HCT116 (cell line): ENCODE results near the gene ARID5A. TPM values are rescaled to one million over a fixed set of nuclear protein-coding genes. Genes with fewer than 3 reads are reported as not detected.

Experiments used
- ATAC-seq: fragments of 200-7000 bp; cut with Tn5 transposase; 2 replicates; pipeline ENCODE4 v1.9.1; 2020; ENCODE audit warnings: mild to moderate bottlenecking, moderate library complexity
- BruUV-seq: library from RNA; stranded (reverse); fragments of 400-500 nt; replicated peaks from 2 replicates; lab custom pipeline; 2021; lab: Mats Ljungman, UMichigan
- CTCF ChIA-PET: fragments of 300-600 bp; sonication (Branson Sonifier 250); formaldehyde crosslinking; loops from one replicate; lab custom pipeline; 2021; ENCODE audit warnings: antibody characterized with exemption; lab: Charles Lee
- POLR2A ChIA-PET: fragments of 300-600, 350-600 bp; sonication (Branson Sonifier 250); formaldehyde crosslinking; loops from one replicate; lab custom pipeline; 2021; ENCODE audit warnings: antibody characterized with exemption; lab: Charles Lee
- RAD21 ChIA-PET, 2 experiments: fragments of 300-600 bp; sonication (Branson Sonifier 250); formaldehyde crosslinking; loops; one replicate each; lab custom pipeline; 2023; ENCODE audit warnings: low total read pairs in 2 of 2; ENCODE audit not compliant: uncharacterized antibody in 2 of 2, unreplicated experiment in 2 of 2, low non-redundant PET in 1 of 2; lab: Charles Lee
- DNase-seq: peaks from one replicate; pipeline ENCODE4 v3.0.0-alpha.2; 2010; ENCODE audit warnings: low read depth, low spot score
- H2AFZ ChIP-seq: fragments of 200-600 bp; shearing (Covaris generic), sonication (generic); 2 replicates; pipeline ENCODE4 v1.6.1; 2017; ENCODE audit warnings: low read depth, mixed run types, mixed read lengths, antibody characterized with exemption, low read length; ENCODE audit not compliant: poor library complexity, severe bottlenecking
- H3K27ac ChIP-seq: 2 replicates; pipeline ENCODE4 v1.5.1; 2012; ENCODE audit warnings: low read depth, low read length
- H3K27me3 ChIP-seq: fragments of 200-600 bp; sonication (generic); 2 replicates; pipeline ENCODE4 v1.6.1; 2016; ENCODE audit warnings: mixed run types, low read length, mixed read lengths; ENCODE audit not compliant: insufficient read depth
- H3K36me3 ChIP-seq, 2 experiments: fragments of 200-500 bp in 1 of 2; fragments of 200-600 bp in 1 of 2; sonication (Bioruptor generic) in 1 of 2; sonication (generic) in 1 of 2; 2 replicates each; pipeline versions ENCODE4 v1.5.1 to v1.6.1; 2014 to 2016; ENCODE audit warnings: low read length in 2 of 2, inconsistent platforms in 1 of 2, mixed read lengths in 1 of 2, mixed run types in 1 of 2; ENCODE audit not compliant: insufficient read depth in 2 of 2, control insufficient read depth in 1 of 2
- H3K4me1 ChIP-seq, 2 experiments: fragments of 200-600 bp in 1 of 2; sonication (generic) in 1 of 2; 2 replicates each; pipeline versions ENCODE4 v1.5.1 to v1.6.1; 2012 to 2017; ENCODE audit warnings: low read length in 2 of 2, inconsistent platforms in 1 of 2, mild to moderate bottlenecking in 1 of 2, mixed read lengths in 1 of 2, mixed run types in 1 of 2, moderate library complexity in 1 of 2; ENCODE audit not compliant: insufficient read depth in 2 of 2, control insufficient read depth in 1 of 2
- H3K4me2 ChIP-seq: fragments of 200-600 bp; sonication (generic); 2 replicates; pipeline ENCODE4 v1.6.1; 2017; ENCODE audit warnings: mixed run types, low read length, mixed read lengths
- H3K4me3 ChIP-seq, 2 experiments: fragments of 200-600 bp in 1 of 2; sonication (generic) in 1 of 2; replicated peaks in 1 of 2; 2 replicates each; pipeline ENCODE4 v1.5.1; 2011 to 2016; ENCODE audit warnings: low read length in 2 of 2, control low read depth in 1 of 2, low read depth in 1 of 2, mild to moderate bottlenecking in 1 of 2, mixed read lengths in 1 of 2, mixed run types in 1 of 2
- H3K79me2 ChIP-seq: fragments of 200-600 bp; sonication (generic); 2 replicates; pipeline ENCODE4 v1.6.1; 2017; ENCODE audit warnings: mild to moderate bottlenecking, mixed run types, low read length, moderate library complexity, mixed read lengths; ENCODE audit not compliant: insufficient read depth
- H3K9ac ChIP-seq: fragments of 200-600 bp; sonication (generic); 2 replicates; pipeline ENCODE4 v1.6.1; 2016; ENCODE audit warnings: low read length, mixed read lengths
- H3K9me2 ChIP-seq: fragments of 200-600 bp; sonication (generic), shearing (Covaris generic); 2 replicates; pipeline ENCODE4 v1.6.1; 2017; ENCODE audit warnings: mixed run types, mild to moderate bottlenecking, moderate library complexity; ENCODE audit not compliant: insufficient read depth
- H3K9me3 ChIP-seq, 2 experiments: fragments of 200-500 bp in 1 of 2; fragments of 200-600 bp in 1 of 2; sonication (Bioruptor generic) in 1 of 2; sonication (generic) in 1 of 2; 2 replicates each; pipeline ENCODE4 v1.6.1; 2014 to 2017; ENCODE audit warnings: low read length in 2 of 2, mixed read lengths in 2 of 2, inconsistent platforms in 1 of 2, low read depth in 1 of 2, mild to moderate bottlenecking in 1 of 2, mixed run types in 1 of 2, moderate library complexity in 1 of 2; ENCODE audit not compliant: control insufficient read depth in 1 of 2, insufficient read depth in 1 of 2
- H4K20me1 ChIP-seq: fragments of 200-600 bp; sonication (generic), shearing (Covaris generic); 2 replicates; pipeline ENCODE4 v1.6.1; 2017; ENCODE audit warnings: mixed run types, mild to moderate bottlenecking, moderate library complexity; ENCODE audit not compliant: insufficient read depth
- ELF1 ChIP-seq: IDR thresholded peaks from 2 replicates; pipeline ENCODE4 v1.6.1; 2012; ENCODE audit warnings: low read depth, borderline replicate concordance
- JUND ChIP-seq: IDR thresholded peaks from 2 replicates; pipeline ENCODE4 v1.6.1; 2012
- TCF7L2 ChIP-seq: IDR thresholded peaks from 2 replicates; pipeline ENCODE4 v1.7.0; 2011; ENCODE audit warnings: borderline replicate concordance, inconsistent platforms; ENCODE audit not compliant: insufficient read depth, insufficient read length; ENCODE audit errors: extremely low read depth
- ZNF274 ChIP-seq: fragments of 200-500 bp; sonication (Bioruptor generic); IDR thresholded peaks from 2 replicates; pipeline ENCODE4 v1.6.1; 2014; ENCODE audit warnings: mild to moderate bottlenecking, low read depth, low read length, inconsistent platforms
- intact Hi-C: fragments of 100-400 bp; cut with micrococcal nuclease; formaldehyde crosslinking; loops from 2 replicates; pipeline ENCODE4 v1.10.0; 2022
- total RNA-seq: library from RNA; stranded (reverse); gene quantifications from one replicate; pipeline ENCODE4 v1.2.1, GENCODE V29; 2021; ENCODE audit not compliant: unreplicated experiment
- TF ChIP-seq, protein P1 (sequence below): IDR thresholded peaks from 2 replicates; pipeline ENCODE4 v1.6.1; 2011; ENCODE audit warnings: mild to moderate bottlenecking, low read length, moderate library complexity; ENCODE audit not compliant: insufficient replicate concordance; ENCODE audit errors: extremely low read depth

Gene ARID5A
- total RNA-seq, 1 experiment from 2014 or later = 8.2 TPM

GRCh38 chr2:96503637-96504243 lies 32.8 kb upstream of the ARID5A start:
- H3K79me2 ChIP-seq = no peaks in the 10 kb centered on the region
- H4K20me1 ChIP-seq = no peaks in the 10 kb centered on the region
- H3K36me3 ChIP-seq = no peaks in the 10 kb centered on the region
- no peak overlapping the region for H2AFZ ChIP-seq
- no peaks in the 10 kb centered on the region for H3K9me3 ChIP-seq
- BruUV-seq = no TSS peak
- no peaks in the 10 kb centered on the region for H3K9me2 ChIP-seq
- no peak for TF ChIP-seq JUND
- no peak for TF ChIP-seq ZNF274
- TF ChIP-seq, protein P1, sequence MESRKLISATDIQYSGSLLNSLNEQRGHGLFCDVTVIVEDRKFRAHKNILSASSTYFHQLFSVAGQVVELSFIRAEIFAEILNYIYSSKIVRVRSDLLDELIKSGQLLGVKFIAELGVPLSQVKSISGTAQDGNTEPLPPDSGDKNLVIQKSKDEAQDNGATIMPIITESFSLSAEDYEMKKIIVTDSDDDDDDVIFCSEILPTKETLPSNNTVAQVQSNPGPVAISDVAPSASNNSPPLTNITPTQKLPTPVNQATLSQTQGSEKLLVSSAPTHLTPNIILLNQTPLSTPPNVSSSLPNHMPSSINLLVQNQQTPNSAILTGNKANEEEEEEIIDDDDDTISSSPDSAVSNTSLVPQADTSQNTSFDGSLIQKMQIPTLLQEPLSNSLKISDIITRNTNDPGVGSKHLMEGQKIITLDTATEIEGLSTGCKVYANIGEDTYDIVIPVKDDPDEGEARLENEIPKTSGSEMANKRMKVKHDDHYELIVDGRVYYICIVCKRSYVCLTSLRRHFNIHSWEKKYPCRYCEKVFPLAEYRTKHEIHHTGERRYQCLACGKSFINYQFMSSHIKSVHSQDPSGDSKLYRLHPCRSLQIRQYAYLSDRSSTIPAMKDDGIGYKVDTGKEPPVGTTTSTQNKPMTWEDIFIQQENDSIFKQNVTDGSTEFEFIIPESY = no peak
- TF ChIP-seq ELF1 = no peak
- no peak for TF ChIP-seq TCF7L2
- H3K4me2 ChIP-seq = no peak overlapping the region
- no peak overlapping the region for H3K4me3 ChIP-seq
- no peak for DNase-seq
- ChIA-PET CTCF (no interaction called here), RAD21 (no interaction called here), POLR2A (no interaction called here)
- no peaks in the 10 kb centered on the region for H3K27me3 ChIP-seq
- intact Hi-C loops = no loop called here
- H3K4me1 ChIP-seq = peaks cover 17 to 44% of the 10 kb centered on the region in 2 experiments
- ATAC-seq = no peak
- H3K27ac ChIP-seq = no peak overlapping the region
- no peak overlapping the region for H3K9ac ChIP-seq
